K562 (cell line): ENCODE results near the gene IL2. TPM values are rescaled to one million over a fixed set of nuclear protein-coding genes. Genes with fewer than 3 reads are reported as not detected.

Experiments used
- ATAC-seq: fragments of 200-7000 bp; cut with Tn5 transposase; 3 replicates; pipeline ENCODE4 v1.9.1; 2020; ENCODE audit warnings: moderate library complexity
- BruUV-seq: library from RNA; stranded (reverse); fragments of 400-500 nt; replicated peaks from 2 replicates; lab custom pipeline; 2021; lab: Mats Ljungman, UMichigan
- CTCF ChIA-PET: fragments of 300-600 bp; formaldehyde crosslinking; extraction: SDS; loops from one replicate; lab custom pipeline; 2021; ENCODE audit warnings: low intra/inter-chr PET ratio; lab: Yijun Ruan, JAX
- POLR2A ChIA-PET: fragments of 300-600, 350-650 bp; sonication (Branson Sonifier 250); formaldehyde crosslinking; extraction: SDS; loops from one replicate; lab custom pipeline; 2021; ENCODE audit warnings: antibody characterized with exemption, inconsistent platforms; lab: Yijun Ruan, JAX
- DNase-seq, 4 experiments: peaks; one replicate each; pipeline versions ENCODE4 v3.0.0 to v3.0.0-alpha.2; 2011 to 2018; ENCODE audit warnings: low spot score in 3 of 4, mixed read lengths in 3 of 4; ENCODE audit errors: extremely low read depth in 1 of 4
- FAIRE-seq: peaks from 2 replicates; lab custom pipeline; 2011; peaks lifted over from hg19 to GRCh38; lab: Jason Lieb, UNC
- H2AFZ ChIP-seq: 2 replicates; pipeline ENCODE4 v1.6.0; 2011; ENCODE audit warnings: low read depth, low read length, control low read depth, inconsistent platforms
- H3K27ac ChIP-seq: fragments of 200-600 bp; 3 replicates; pipeline ENCODE4 v1.8.0; 2011; ENCODE audit warnings: low read depth, mild to moderate bottlenecking, control low read depth, inconsistent platforms, low read length, moderate library complexity, mixed read lengths; ENCODE audit errors: extremely low read depth
- H3K27me3 ChIP-seq, 2 experiments: fragments of 300-600 bp in 1 of 2; 2 replicates in 1 of 2; 3 replicates in 1 of 2; pipeline versions ENCODE4 v1.6.0 to v1.8.0; 2011; ENCODE audit warnings: inconsistent platforms in 2 of 2, low read length in 2 of 2, mild to moderate bottlenecking in 1 of 2, mixed read lengths in 1 of 2, moderate library complexity in 1 of 2; ENCODE audit not compliant: control insufficient read depth in 2 of 2, insufficient read depth in 2 of 2
- H3K36me3 ChIP-seq: fragments of 300-600 bp; 3 replicates; pipeline ENCODE4 v1.8.0; 2011; ENCODE audit warnings: mild to moderate bottlenecking, low read length, inconsistent platforms; ENCODE audit not compliant: control insufficient read depth, insufficient read depth
- H3K4me1 ChIP-seq, 2 experiments: fragments of 200-600 bp in 1 of 2; replicated peaks in 1 of 2; 2 replicates in 1 of 2; 3 replicates in 1 of 2; pipeline versions ENCODE4 v1.5.1 to v1.8.0; 2011; ENCODE audit warnings: inconsistent platforms in 2 of 2, low read length in 2 of 2, mild to moderate bottlenecking in 1 of 2, mixed read lengths in 1 of 2, moderate library complexity in 1 of 2; ENCODE audit not compliant: control insufficient read depth in 2 of 2, insufficient read depth in 2 of 2
- H3K4me2 ChIP-seq: 2 replicates; pipeline ENCODE4 v1.6.1; 2011; ENCODE audit warnings: low read length, control low read depth, inconsistent platforms, mixed read lengths; ENCODE audit not compliant: insufficient read depth
- H3K4me3 ChIP-seq: fragments of 200-600 bp; sonication (generic), shearing (Covaris generic); 2 replicates; pipeline ENCODE4 v1.5.1; 2016; ENCODE audit warnings: control low read depth, inconsistent platforms
- H3K79me2 ChIP-seq: fragments of 200-600 bp; 3 replicates; pipeline ENCODE4 v1.8.0; 2011; ENCODE audit warnings: low read length, inconsistent platforms; ENCODE audit not compliant: control insufficient read depth, insufficient read depth
- H3K9ac ChIP-seq, 2 experiments: 2 replicates each; pipeline versions ENCODE4 v1.6.0 to v1.6.1; 2011; ENCODE audit warnings: low read depth in 2 of 2, low read length in 2 of 2, control low read depth in 1 of 2, inconsistent platforms in 1 of 2, mild to moderate bottlenecking in 1 of 2, mixed read lengths in 1 of 2; ENCODE audit not compliant: insufficient read depth in 1 of 2
- H3K9me1 ChIP-seq: one replicate; pipeline ENCODE4 v1.6.0; 2011; ENCODE audit warnings: inconsistent platforms, mild to moderate bottlenecking, low read length, moderate library complexity; ENCODE audit not compliant: control insufficient read depth, insufficient read depth
- H3K9me3 ChIP-seq: replicated peaks from 2 replicates; pipeline ENCODE4 v1.5.1; 2011; ENCODE audit warnings: low read depth, low read length, inconsistent platforms; ENCODE audit not compliant: control insufficient read depth, insufficient read depth
- H4K20me1 ChIP-seq: replicated peaks from 2 replicates; pipeline ENCODE4 v1.6.1; 2011; ENCODE audit warnings: low read length, inconsistent platforms, mixed read lengths; ENCODE audit not compliant: control insufficient read depth, insufficient read depth
- BRD4 ChIP-seq: fragments of 200-600 bp; sonication (generic); IDR thresholded peaks from 2 replicates; pipeline ENCODE4 v1.6.1; 2017; ENCODE audit warnings: inconsistent platforms
- CHD4 ChIP-seq: fragments of 200-600 bp; sonication (generic); IDR thresholded peaks from 3 replicates; pipeline ENCODE4 v1.6.1; 2012; ENCODE audit warnings: low read depth, mild to moderate bottlenecking, mixed read lengths, low read length, inconsistent platforms; ENCODE audit not compliant: insufficient read depth, insufficient replicate concordance, poor library complexity, severe bottlenecking
- FOXA3 ChIP-seq, 2 experiments: fragments of 450-650 bp in 1 of 2; sonication (generic) in 1 of 2; formaldehyde crosslinking; IDR thresholded peaks in 1 of 2; conservative IDR thresholded peaks in 1 of 2; 2 replicates each; pipeline versions ENCODE4 v1.4.0 to v1.8.0; 2020 to 2022; ENCODE audit warnings: mild to moderate bottlenecking in 2 of 2, missing genetic modification reagents in 1 of 2
- FUS ChIP-seq: fragments of 200-400 bp; formaldehyde crosslinking; optimal IDR thresholded peaks from 2 replicates; pipeline ENCODE3; 2017; ENCODE audit warnings: low read depth, low read length
- HMBOX1 ChIP-seq: sonication (generic); IDR thresholded peaks from 2 replicates; pipeline ENCODE4 v1.6.1; 2016
- MYBL2 ChIP-seq, 2 experiments: fragments of 450-650 bp in 1 of 2; sonication (generic) in 1 of 2; formaldehyde crosslinking in 1 of 2; IDR thresholded peaks; 2 replicates each; pipeline versions ENCODE4 v1.6.1 to v1.8.1; 2017 to 2022; ENCODE audit warnings: borderline replicate concordance in 1 of 2, inconsistent platforms in 1 of 2, low read depth in 1 of 2, mild to moderate bottlenecking in 1 of 2, missing genetic modification reagents in 1 of 2, moderate library complexity in 1 of 2
- SAP30 ChIP-seq: fragments of 200-600 bp; sonication (generic); IDR thresholded peaks from 2 replicates; pipeline ENCODE4 v1.6.1; 2012; ENCODE audit warnings: borderline replicate concordance, low read depth, mild to moderate bottlenecking, moderate library complexity, low read length, control low read depth, inconsistent platforms; ENCODE audit not compliant: insufficient read depth, poor library complexity, severe bottlenecking
- SIX5 ChIP-seq, 2 experiments: IDR thresholded peaks; 2 replicates each; pipeline ENCODE4 v1.6.1; 2011; ENCODE audit warnings: low read length in 2 of 2, borderline replicate concordance in 1 of 2, low read depth in 1 of 2, mild to moderate bottlenecking in 1 of 2, moderate library complexity in 1 of 2; ENCODE audit not compliant: insufficient read depth in 1 of 2
- SMARCA4 ChIP-seq: fragments of 450-650 bp; IDR thresholded peaks from 2 replicates; pipeline ENCODE4 v1.6.1; 2016
- SRSF7 ChIP-seq: fragments of 200-400 bp; formaldehyde crosslinking; optimal IDR thresholded peaks from 2 replicates; pipeline ENCODE3; 2017; ENCODE audit warnings: mild to moderate bottlenecking, low read depth, low read length
- TCF3 ChIP-seq: sonication (generic); formaldehyde crosslinking; IDR thresholded peaks from 2 replicates; pipeline ENCODE4 v1.4.0; 2020; ENCODE audit warnings: mild to moderate bottlenecking, missing genetic modification reagents
- TCF7L2 ChIP-seq: fragments of 150-350 bp; IDR thresholded peaks from 2 replicates; pipeline ENCODE4 v1.6.1; 2016; ENCODE audit warnings: low read depth, mild to moderate bottlenecking, low read length, moderate library complexity
- ZNF766 ChIP-seq: fragments of 200-800 bp; sonication (Bioruptor generic); conservative IDR thresholded peaks from 2 replicates; pipeline ENCODE4 v1.6.1; 2016; ENCODE audit warnings: missing genetic modification characterization, missing compliant biosample characterization
- WGBS: fragments of 100-300 bp; shearing (Covaris generic); methylation state at CpG from one replicate; pipeline ENCODE4 v1.1.6; 2016; ENCODE audit warnings: low coverage, mixed read lengths; ENCODE audit not compliant: insufficient coverage; ENCODE audit errors: missing lambda C conversion rate; 5-methylcytosine and 5-hydroxymethylcytosine counted together
- in situ Hi-C: fragments of 300-500 bp; cut with MboI; formaldehyde crosslinking; loops from 4 replicates; pipeline ENCODE4 v1.15.0; 2018; ENCODE audit warnings: inconsistent platforms, mixed read lengths
- intact Hi-C: fragments of 100-400 bp; cut with micrococcal nuclease; formaldehyde crosslinking; loops from 2 replicates; pipeline ENCODE4 v1.14.2; 2022
- polyA plus RNA-seq, 8 experiments: library from polyadenylated mRNA; depleted of rRNA in 4 of 8; stranded (reverse) in 5 of 8; unstranded in 3 of 8; fragments of >200 nt; fragmentation: Nextera tagmentation in 2 of 8; fragmentation: Illumina TruSeq in 1 of 8; extraction: Ambion mirVana in 2 of 8; extraction: Trizol in 1 of 8; gene quantifications; 2 replicates each; pipeline versions ENCODE4 v1.2.1 to v1.2.3, GENCODE V29; 2011 to 2014; ENCODE audit warnings: inconsistent platforms in 1 of 8, missing spikeins in 1 of 8
- total RNA-seq, 7 experiments: library from RNA; depleted of rRNA in 6 of 7; stranded (reverse); fragments of >200 nt in 6 of 7; fragmentation: Illumina TruSeq in 2 of 7; extraction: Trizol in 2 of 7; gene quantifications; 2 replicates each; pipeline versions ENCODE4 v1.2.1 to v1.2.3, GENCODE V29; 2011 to 2021; ENCODE audit warnings: low replicate concordance in 1 of 7

Gene IL2
- total and polyA plus RNA-seq, 9 of the 15 experiments (the other 6 are each of a cell fraction or from before 2014, with no cell fraction given) = 0.11 to 0.89 TPM; not detected in 7

- TF ChIP-seq SAP30 (no peak), SRSF7 (no peak), TCF3 (no peak), ZNF766 (0 out of 2 replicates have a peak, but pooled peaks have one; percentile 36)
These were observed 46.7 kb upstream of the IL2 start (continued) for GRCh38 chr4:122503214-122503613.

- Histone ChIP-seq H3K36me3 (no peaks in the 10 kb centered on the region), H2AFZ (peak overlapping the region; percentile 29), H3K9ac (peak overlapping the region in 1 of 2 experiments; percentile 16; a peak in 1 of 4 replicates), H3K4me2 (peak overlapping the region; percentile 35), H3K27ac (peak overlapping the region; percentile 54; the same call in 2 of the 3 replicates), H3K79me2 (no peaks in the 10 kb centered on the region), H3K4me1 (peaks cover 0 to 27% of the 10 kb centered on the region in 2 experiments; a peak in 3 of 5 replicates), H4K20me1 (no peaks in the 10 kb centered on the region), H3K4me3 (no peak overlapping the region), H3K9me3 (no peaks in the 10 kb centered on the region), H3K27me3 (no peaks in the 10 kb centered on the region), H3K9me1 (no peaks in the 10 kb centered on the region)
- DNase-seq (peak in 2 of 4 experiments; percentile 30 to 61), ATAC-seq (peak; percentile 94), FAIRE-seq (peak; percentile 23)
- CTCF ChIA-PET = no interaction called here
- POLR2A ChIA-PET = interaction anchor here (0.6 to 1.2 kb wide), 3 partner anchors 14 to 29 kb away, joined by 3 to 4 read pairs (median 3); no protein-coding TSS in a partner anchor
- intact Hi-C loops (no loop called here), in situ Hi-C loops (no loop called here)
- BruUV-seq = no TSS peak
- 5% methylated on average over 4 of the region's 4 CpGs for WGBS
- TF ChIP-seq MYBL2 (IDR thresholded peaks at IDR 0.05; ENCODE audit: low read depth) (peak; percentile 21; the same call in 1 of the 2 replicates), MYBL2 (CRISPR knock-in tag; IDR thresholded peaks at IDR 0.05; ENCODE audit: borderline replicate concordance) (no peak), HMBOX1 (0 out of 2 replicates have a peak, but pooled peaks have one; percentile 17), BRD4 (no peak), CHD4 (no peak), SMARCA4 (peak; percentile 49; the same call in 1 of the 2 replicates), SIX5 (IDR thresholded peaks at IDR 0.05; ENCODE audit: borderline replicate concordance in 1 of 2, insufficient read depth in 1 of 2, low read depth in 1 of 2, low read length in 2 of 2) (no peak), FUS (no peak), FOXA3 (CRISPR knock-in tag; conservative IDR thresholded peaks at IDR 0.05 in 1 of 2, IDR thresholded peaks at IDR 0.05 in 1 of 2) (peak in 1 of 2 experiments; percentile 62; a peak in 2 of 4 replicates), TCF7L2 (no peak)
These were observed 44.5 kb upstream of the IL2 start for GRCh38 chr4:122500852-122501501.
